Vagina (tissue), 2 donors: ENCODE results near the gene CRMP1.

ENCODE experiments used
- POLR2A ChIP-seq, 2 donors: fragments of 450-650 bp; IDR thresholded peaks; one replicate each; pipeline ENCODE4 v1.6.1; 2017; ENCODE audit warnings: antibody characterized with exemption in 2 of 2, mild to moderate bottlenecking in 2 of 2, moderate library complexity in 2 of 2
- POLR2AphosphoS5 ChIP-seq, 2 donors: sonication (generic); formaldehyde crosslinking; IDR thresholded peaks; one replicate each; pipeline ENCODE4 v1.9.0; 2017; ENCODE audit warnings: antibody characterized with exemption in 2 of 2, mild to moderate bottlenecking in 2 of 2, low read depth in 1 of 2; ENCODE audit not compliant: insufficient read depth in 1 of 2
- TF ChIP-seq, protein P1 (sequence below), 3 experiments: fragments of 450-650 bp in 2 of 3; fragments of 200-600 bp in 1 of 3; sonication (generic) in 1 of 3; IDR thresholded peaks; one replicate each; pipeline ENCODE4 v1.5.1; 2017 to 2019; ENCODE audit warnings: antibody characterized with exemption in 3 of 3, mild to moderate bottlenecking in 2 of 3, moderate library complexity in 2 of 3

DNA sequence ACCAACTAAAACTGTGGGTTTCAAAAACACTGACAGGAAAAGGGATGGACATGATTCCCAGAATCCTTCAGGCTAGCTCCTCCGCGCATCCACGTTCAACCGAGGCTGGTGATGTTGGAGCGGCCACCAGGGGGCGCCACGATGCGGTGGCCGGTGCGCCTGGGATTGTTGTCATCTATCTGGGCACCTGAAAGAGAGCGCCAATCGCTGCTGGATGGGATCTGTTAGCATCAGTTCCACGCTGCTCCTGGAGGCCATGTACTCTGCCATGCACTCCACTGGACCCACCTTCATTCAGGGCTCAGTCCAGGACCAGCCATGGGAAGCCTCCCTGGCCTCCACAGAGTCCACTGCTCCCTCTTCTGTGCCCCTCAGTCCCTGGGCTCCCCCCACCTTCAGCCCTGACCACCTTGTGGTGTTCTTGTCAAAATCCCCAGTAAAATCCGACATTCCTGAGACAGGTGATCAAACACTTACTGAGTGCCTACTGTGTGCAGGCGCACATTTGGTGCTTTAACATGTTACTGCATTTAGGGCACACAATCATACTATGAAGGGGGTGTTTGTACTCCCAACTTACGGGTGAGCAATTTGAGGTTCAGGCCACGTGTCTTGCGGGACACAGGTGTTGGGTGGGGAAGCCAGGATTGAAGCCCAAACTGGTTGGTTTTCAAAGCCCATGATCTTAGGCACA lies 71.1 kb downstream of the CRMP1 start:
- TF ChIP-seq, protein P1, sequence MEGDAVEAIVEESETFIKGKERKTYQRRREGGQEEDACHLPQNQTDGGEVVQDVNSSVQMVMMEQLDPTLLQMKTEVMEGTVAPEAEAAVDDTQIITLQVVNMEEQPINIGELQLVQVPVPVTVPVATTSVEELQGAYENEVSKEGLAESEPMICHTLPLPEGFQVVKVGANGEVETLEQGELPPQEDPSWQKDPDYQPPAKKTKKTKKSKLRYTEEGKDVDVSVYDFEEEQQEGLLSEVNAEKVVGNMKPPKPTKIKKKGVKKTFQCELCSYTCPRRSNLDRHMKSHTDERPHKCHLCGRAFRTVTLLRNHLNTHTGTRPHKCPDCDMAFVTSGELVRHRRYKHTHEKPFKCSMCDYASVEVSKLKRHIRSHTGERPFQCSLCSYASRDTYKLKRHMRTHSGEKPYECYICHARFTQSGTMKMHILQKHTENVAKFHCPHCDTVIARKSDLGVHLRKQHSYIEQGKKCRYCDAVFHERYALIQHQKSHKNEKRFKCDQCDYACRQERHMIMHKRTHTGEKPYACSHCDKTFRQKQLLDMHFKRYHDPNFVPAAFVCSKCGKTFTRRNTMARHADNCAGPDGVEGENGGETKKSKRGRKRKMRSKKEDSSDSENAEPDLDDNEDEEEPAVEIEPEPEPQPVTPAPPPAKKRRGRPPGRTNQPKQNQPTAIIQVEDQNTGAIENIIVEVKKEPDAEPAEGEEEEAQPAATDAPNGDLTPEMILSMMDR (IDR thresholded peaks at IDR 0.05): peak in 2 of 3 experiments; percentile 20 to 32
- TF ChIP-seq POLR2A (IDR thresholded peaks at IDR 0.05) (no peak), POLR2AphosphoS5 (IDR thresholded peaks at IDR 0.05; ENCODE audit: insufficient read depth in 1 of 2, low read depth in 1 of 2) (no peak)
